Esophagus mucosa (tissue), 1 donor: ENCODE data around the gene SLC2A4. TPM values are rescaled to one million over a fixed set of nuclear protein-coding genes. Genes with fewer than 3 reads are reported as not detected.

Experiments
- ATAC-seq: fragments of 200-7000 bp; cut with Tn5 transposase; one replicate; pipeline ENCODE4 v1.9.1; 2020
- total RNA-seq: library from RNA; stranded (reverse); gene quantifications from one replicate; pipeline ENCODE4 v1.2.4, GENCODE V29; 2023
- donor health status: DM: yes; HTN: yes; CAD: no.

SLC2A4 gene
- total RNA-seq, 1 donor from 2014 or later: 0.68 TPM

- no peak for ATAC-seq
Measured at GRCh38 chr17:7248796-7249195, 32.7 kb upstream of the SLC2A4 start.

GRCh38 chr17:7249214-7249613 is 32.3 kb upstream of the SLC2A4 start:
- no peak for ATAC-seq

DNA sequence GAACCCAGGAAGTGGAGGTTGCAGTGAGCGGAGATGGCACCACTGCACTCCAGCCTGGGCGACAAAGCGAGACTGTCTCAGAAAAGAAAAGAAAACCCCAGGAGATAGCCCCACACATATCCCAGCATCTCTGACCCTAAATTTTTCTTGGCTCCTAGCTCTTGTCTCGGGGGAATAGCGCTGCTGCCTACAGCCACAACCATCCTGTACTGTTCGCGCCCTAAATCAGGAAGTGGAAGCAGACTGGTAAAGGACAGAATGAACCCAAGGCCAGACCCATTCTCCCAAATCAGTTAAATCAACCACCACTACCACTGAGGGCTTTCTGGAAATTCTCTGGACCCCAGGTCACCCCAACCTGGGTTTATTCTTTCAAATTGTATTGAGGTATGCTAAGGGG is 31.7 kb upstream of the SLC2A4 start:
- ATAC-seq: no peak

GRCh38 chr17:7250695-7251627 is 30.6 kb upstream of the SLC2A4 start:
- ATAC-seq: peak; percentile 17

- ATAC-seq: peak; percentile 88
Measured at GRCh38 chr17:7251661-7252175, 29.8 kb upstream of the SLC2A4 start, which contains the start of gene CTDNEP1. CTDNEP1 (minus strand) TSS chr17:7251734; CDS start chr17:7251296, 438 bp downstream.

GRCh38 chr17:7252176-7253043 is 29.1 kb upstream of the SLC2A4 start, which contains the start of gene ELP5:
ELP5 (plus strand) TSS chr17:7252215; CDS start chr17:7252551, 336 bp downstream.
- ATAC-seq: peak; percentile 72

DNA sequence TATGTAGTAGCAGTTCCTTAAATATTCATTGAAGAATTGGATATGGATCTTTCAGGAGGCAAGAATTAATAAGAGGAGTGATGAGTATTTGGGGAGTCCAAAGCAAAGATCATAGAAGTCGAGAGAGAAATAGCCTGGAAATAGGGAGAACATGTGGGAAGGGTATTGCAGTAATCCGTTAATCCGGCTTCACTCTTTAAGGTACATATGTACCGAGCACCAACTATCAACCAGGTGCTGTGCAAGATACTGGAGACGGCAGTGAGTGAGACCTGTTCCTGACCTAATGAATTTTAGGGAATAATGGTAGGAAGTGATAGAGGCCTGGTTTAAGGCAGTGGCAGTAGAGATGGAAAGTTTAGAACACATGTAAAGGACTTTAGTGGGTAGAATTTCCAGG is 28.4 kb upstream of the SLC2A4 start:
- no peak for ATAC-seq

DNA sequence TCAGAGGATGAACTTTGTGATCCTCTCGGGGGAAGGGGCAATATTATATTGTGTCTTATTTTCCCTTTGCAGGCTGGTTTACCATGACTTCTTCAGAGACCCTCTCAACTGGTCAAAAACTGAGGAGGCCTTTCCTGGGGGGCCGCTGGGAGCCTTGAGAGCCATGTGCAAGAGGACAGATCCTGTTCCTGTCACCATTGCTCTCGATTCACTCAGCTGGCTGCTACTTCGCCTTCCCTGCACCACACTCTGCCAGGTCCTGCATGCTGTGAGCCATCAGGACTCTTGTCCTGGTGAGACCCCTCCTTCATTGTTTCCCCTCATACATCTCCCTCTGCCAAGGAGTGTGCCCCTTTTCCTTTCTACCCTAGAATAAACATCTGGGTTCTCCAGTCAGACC is 27.0 kb upstream of the SLC2A4 start:
- ATAC-seq: no peak

DNA sequence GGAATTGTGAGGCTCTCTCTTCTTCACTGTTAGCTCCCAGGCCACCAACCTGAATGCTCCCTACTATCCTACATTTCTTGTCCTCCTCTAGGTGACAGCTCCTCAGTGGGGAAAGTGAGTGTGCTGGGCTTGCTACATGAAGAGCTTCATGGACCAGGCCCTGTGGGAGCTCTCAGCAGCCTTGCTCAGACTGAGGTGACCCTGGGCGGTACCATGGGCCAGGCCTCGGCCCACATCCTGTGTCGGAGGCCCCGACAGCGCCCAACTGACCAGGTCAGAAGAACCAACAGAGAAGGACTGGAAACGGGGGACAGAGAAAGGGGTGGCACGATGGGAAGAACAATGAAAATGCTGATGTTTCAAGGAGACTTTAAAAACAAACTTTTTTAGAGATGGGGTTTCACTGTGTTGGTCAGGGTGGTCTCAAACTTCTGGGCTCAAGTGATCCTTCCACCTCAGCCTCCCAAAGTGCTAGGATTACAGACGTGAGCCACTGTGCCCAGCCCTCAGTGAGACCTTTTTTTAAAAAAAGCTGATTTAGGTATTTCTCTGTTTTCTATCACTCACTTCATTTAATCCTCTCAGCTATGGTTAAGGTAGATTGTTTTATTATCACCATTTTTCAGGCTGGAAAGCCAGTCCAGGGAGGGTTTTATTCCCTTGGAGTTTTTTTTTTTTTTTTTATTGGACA is 24.6 kb upstream of the SLC2A4 start:
- ATAC-seq: no peak

DNA sequence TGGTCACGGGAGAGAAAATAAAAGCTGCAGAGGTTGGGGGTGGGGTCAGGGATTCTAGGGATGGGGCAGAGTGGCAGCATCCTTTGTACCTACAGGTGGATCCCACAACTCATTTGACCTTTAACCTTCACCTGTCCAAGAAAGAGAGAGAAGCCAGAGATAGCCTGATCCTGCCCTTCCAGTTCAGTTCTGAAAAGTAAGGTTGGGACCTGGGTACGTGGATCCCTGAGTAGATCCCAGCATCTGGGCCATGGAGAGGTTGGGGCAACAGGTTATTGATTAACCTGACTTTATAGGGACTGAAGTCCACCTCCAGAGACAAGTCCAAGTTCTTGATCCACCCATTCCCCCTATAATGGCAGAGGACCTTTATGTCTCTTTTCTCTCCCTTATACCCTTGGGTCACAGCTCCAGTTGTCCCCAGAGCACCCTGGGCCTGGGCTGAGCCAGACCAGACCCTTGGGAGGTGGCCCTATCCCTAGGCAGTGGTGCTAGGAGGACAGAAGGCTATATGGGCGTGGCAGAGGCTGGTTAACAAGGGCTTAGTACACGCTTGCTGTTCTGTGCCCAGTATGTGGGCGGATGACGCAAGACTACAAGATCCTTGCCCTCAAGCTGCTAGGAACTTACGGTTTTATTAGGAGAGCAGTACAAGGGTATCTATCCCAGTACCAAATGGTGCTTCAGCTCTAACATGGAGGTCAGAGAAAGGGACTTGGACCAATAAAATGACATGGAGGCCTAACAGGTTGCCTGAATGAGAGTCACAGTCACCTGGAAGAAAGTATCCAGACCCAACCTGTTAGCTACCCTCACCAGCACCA is 22.6 kb upstream of the SLC2A4 start:
- ATAC-seq: peak; percentile 26

- ATAC-seq: no peak
Measured at GRCh38 chr17:7259555-7259889, 22.0 kb upstream of the SLC2A4 start.

DNA sequence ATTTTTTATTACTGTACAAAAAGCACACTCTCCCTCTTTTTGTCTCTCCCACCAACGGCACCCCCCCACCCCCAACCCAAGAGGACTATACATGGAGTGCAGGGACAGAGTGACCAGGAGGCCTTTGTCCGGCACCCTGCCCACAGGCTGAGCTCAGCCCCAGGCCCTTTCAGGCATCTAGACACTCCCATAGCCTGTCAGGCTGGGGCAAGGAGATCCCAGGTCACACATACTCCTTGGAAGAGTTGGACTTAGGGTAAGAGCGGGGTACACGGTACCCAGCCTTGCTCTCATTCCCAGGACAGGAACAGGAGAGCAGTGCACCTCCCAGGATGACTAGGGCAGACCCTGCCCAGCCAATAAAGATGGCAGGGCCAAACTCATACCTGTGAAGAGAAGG is 21.4 kb upstream of the SLC2A4 start:
- no peak for ATAC-seq

DNA sequence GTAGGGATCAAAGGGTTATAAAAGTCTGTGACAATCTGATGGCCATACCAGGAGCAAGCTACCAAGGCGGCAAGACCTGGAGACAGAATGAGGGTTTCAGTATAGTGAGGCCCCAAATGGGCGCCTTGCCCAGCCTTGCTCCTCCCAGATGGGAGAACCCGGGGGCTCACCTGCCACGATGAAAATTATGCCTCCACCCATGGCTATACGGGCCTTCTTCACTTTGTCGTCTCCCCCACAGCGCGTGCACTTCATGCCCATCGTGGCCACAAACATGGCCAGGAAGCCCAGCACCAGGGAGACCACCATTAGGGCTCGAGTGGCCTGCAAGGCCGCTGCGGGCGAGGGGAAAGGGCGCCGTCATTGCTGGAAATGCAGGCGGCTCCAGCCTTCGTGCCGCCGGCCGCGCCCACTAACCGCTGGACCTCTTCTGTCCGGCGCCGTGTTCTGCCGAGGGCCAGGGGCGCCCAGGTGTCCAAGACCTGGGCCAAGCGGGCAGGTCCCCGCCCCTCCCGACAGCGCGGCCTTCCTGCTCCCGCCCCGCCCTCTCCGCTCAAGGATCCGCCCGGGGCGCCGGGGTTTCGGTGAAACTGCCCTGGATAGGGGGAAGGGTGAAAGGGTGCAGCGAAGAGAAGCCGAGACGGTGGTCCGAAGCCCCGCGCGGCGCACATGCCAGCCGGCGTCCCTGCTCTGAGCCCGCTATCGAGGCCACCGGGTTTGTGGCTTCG is 20.7 kb upstream of the SLC2A4 start:
- peak; percentile 39 for ATAC-seq

- peak; percentile 0 for ATAC-seq
Measured at GRCh38 chr17:7261379-7262191, 19.9 kb upstream of the SLC2A4 start.

DNA sequence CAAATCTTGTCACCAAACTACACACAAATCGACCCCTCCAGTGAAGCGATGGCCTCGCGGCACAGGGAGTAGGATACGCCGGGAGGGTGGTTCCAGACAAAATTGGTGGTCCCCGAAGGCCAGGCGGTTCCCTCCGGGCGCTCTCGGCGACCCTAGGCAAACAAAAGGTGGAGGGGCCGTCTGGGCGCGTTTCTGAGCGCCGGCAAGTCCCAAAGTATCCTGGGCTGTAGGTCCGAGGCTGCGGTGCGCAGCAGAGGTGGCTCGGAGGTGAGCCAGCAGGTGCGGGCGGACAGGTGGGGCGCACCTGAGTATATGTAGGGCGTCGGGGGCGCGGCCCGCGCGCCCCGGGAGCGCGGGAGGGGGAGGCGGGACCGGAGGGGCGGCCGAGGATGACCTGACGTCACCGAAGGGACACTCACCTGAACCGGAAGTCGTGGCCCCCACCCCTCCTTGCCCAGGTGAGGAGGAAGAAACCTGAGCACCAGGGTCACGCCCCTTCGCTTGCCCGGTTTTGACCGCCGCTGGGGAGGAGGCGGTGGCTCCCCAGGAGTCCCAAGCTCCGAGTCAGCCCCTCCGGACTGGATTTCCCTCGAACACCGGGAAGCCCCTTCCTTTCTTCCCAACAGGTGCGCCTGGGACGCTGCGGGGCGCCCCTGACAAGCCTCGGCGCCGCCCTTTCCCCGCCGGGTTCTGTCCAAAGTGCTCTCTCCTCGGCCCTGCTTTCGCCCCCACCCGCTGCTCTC is 19.2 kb upstream of the SLC2A4 start, which contains the start of gene CLDN7:
CLDN7 (minus strand) TSS at position 287 of the 743 bp plus-strand sequence. CDS start 435 bp downstream, outside the sequence.
- ATAC-seq: peak; percentile 79

GRCh38 chr17:7262935-7263800 is 18.4 kb upstream of the SLC2A4 start:
- ATAC-seq: peak; percentile 70

DNA sequence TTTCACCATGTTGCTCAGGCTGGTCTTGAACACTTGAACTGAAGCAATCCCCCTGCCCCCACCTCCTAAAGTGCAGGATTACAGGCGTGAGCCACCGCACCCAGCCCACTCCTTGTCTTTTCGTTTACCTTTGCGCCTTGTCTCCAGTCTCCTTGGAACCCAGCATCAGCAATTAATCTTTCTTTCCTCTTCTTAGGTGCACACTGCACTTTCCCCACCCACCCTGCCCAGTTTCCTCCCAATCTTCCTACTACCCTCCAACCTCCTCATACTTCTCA is 17.8 kb upstream of the SLC2A4 start:
- ATAC-seq: no peak

DNA sequence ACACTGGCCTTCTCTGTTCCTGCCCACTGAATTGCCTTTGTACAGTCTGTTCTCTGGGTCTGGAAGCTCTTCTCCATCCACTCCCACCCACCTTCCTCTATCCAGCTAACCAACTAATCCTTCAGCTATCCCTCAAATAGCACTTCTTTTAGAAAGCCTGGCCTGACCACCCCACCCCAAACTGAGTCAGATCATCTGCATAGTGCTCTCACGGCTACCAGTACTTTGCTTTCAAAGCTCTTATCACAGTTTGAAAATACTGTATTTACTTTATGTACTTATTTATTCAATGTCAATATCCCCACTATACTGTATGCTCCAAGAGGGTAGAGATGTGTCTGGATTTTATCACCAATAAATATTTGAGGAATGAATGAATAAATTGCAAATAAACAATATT is 14.7 kb upstream of the SLC2A4 start:
- ATAC-seq: no peak
